Measurements from ENCODE around the gene ID2. TPM values are rescaled to one million over a fixed set of nuclear protein-coding genes. Genes with fewer than 3 reads are reported as not detected.
A peak's percentile ranks its signal among the peaks of the same experiment; 100 is the strongest.

ID2 gene
- total RNA-seq, 1 donor: 168 TPM

DNA sequence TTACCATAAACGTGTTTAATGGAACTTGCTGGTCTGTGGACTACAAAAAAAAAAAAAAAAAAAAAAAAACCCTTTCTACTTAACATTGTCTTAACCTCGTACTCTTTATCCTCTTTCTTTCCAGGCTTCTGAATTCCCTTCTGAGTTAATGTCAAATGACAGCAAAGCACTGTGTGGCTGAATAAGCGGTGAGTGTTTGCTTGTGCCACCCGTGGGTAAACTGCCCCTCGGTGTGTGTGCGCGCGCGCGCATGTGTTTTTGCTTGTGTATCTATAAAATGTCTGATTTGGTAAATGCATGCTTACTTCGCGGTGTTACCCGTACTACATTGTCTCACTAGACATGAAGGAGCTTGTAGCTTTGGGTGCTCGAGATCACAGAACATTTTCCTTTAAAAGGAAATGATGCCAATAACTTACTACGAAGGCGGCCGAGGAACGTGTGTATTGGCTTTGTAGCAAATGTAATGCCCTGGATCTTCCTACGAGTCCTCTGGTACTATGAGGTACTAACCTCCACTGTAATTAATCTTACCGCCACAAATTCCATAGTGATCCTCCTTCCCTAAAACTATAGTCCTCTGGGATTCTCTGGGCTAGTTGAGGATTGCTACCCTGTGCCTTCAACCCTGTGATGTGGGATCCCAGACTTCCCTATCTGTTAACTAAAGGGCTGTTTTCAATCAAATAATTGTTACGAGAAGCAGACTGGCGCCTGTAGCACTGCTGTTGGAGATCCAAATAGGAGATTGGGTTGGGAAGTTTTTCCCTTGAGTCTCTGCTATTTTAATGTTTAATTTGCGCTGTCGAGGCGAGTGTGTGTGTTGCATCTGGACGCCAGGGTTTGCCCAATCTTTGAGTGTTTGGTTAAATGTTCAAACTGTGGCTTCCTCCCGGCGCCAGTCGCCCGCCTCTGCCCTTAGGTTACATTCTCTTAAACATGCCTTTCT is 1.1 kb downstream of the ID2 start:
- H3K4me1 ChIP-seq (ENCODE audit: insufficient read depth, low read length): peaks cover 34% of the 10 kb centered on the region
- H3K9me3 ChIP-seq (ENCODE audit: low read depth, low read length): no peaks in the 10 kb centered on the region
- H3K27ac ChIP-seq (ENCODE audit: low read depth, low read length): peak overlapping the region; percentile 66
- H3K4me3 ChIP-seq (ENCODE audit: insufficient read depth, low read length): peak overlapping the region; percentile 91
- peak overlapping the region; percentile 89 for H3K4me2 ChIP-seq (ENCODE audit: insufficient read depth, low read length)
- TF ChIP-seq, protein P1, sequence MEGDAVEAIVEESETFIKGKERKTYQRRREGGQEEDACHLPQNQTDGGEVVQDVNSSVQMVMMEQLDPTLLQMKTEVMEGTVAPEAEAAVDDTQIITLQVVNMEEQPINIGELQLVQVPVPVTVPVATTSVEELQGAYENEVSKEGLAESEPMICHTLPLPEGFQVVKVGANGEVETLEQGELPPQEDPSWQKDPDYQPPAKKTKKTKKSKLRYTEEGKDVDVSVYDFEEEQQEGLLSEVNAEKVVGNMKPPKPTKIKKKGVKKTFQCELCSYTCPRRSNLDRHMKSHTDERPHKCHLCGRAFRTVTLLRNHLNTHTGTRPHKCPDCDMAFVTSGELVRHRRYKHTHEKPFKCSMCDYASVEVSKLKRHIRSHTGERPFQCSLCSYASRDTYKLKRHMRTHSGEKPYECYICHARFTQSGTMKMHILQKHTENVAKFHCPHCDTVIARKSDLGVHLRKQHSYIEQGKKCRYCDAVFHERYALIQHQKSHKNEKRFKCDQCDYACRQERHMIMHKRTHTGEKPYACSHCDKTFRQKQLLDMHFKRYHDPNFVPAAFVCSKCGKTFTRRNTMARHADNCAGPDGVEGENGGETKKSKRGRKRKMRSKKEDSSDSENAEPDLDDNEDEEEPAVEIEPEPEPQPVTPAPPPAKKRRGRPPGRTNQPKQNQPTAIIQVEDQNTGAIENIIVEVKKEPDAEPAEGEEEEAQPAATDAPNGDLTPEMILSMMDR (IDR thresholded peaks at IDR 0.05; ENCODE audit: extremely low read depth, low read depth, low read length): no peak
- peaks cover 3% of the 10 kb centered on the region for H3K36me3 ChIP-seq (ENCODE audit: insufficient read depth, low read length)
- peak; percentile 93 for DNase-seq (ENCODE audit: insufficient read length, low spot score, missing footprints)
- H3K27me3 ChIP-seq (ENCODE audit: insufficient read depth, low read length): no peaks in the 10 kb centered on the region
- peaks cover 18% of the 10 kb centered on the region for H4K20me1 ChIP-seq (ENCODE audit: insufficient read depth, low read length)
- peaks cover 25% of the 10 kb centered on the region for H3K79me2 ChIP-seq (ENCODE audit: insufficient read depth, low read length)
- H2AFZ ChIP-seq (ENCODE audit: low read length): no peak overlapping the region

DNA sequence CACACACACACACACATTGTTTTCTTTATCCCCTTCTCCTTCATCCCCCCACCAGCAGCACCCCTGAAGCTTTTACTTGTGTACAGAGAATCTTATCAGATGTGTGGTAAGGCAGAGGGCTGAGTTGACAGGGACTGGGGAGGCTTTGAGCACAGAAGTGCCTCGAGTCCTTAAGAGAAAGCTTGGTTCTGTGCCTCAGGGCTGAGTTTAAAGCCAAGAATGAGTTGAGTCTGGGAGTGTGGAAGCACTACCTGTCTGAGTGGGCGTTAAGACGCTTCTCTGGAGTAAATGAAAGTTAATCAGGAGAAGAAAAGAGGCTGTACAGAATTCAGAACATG is 2.7 kb downstream of the ID2 start:
- H3K36me3 ChIP-seq (ENCODE audit: insufficient read depth, low read length): peaks cover 3% of the 10 kb centered on the region
- peaks cover 25% of the 10 kb centered on the region for H3K79me2 ChIP-seq (ENCODE audit: insufficient read depth, low read length)
- peak overlapping the region; percentile 15 for H2AFZ ChIP-seq (ENCODE audit: low read length)
- H3K4me1 ChIP-seq (ENCODE audit: insufficient read depth, low read length): peaks cover 27% of the 10 kb centered on the region
- no peaks in the 10 kb centered on the region for H3K27me3 ChIP-seq (ENCODE audit: insufficient read depth, low read length)
- H3K27ac ChIP-seq (ENCODE audit: low read depth, low read length): peak overlapping the region; percentile 45
- H3K4me3 ChIP-seq (ENCODE audit: insufficient read depth, low read length): peak overlapping the region; percentile 91
- TF ChIP-seq, protein P1 (IDR thresholded peaks at IDR 0.05; ENCODE audit: extremely low read depth, low read depth, low read length): no peak
- peak overlapping the region; percentile 89 for H3K4me2 ChIP-seq (ENCODE audit: insufficient read depth, low read length)
- no peaks in the 10 kb centered on the region for H3K9me3 ChIP-seq (ENCODE audit: low read depth, low read length)
- DNase-seq (ENCODE audit: insufficient read length, low spot score, missing footprints): peak; percentile 90
- H4K20me1 ChIP-seq (ENCODE audit: insufficient read depth, low read length): peaks cover 18% of the 10 kb centered on the region

DNA sequence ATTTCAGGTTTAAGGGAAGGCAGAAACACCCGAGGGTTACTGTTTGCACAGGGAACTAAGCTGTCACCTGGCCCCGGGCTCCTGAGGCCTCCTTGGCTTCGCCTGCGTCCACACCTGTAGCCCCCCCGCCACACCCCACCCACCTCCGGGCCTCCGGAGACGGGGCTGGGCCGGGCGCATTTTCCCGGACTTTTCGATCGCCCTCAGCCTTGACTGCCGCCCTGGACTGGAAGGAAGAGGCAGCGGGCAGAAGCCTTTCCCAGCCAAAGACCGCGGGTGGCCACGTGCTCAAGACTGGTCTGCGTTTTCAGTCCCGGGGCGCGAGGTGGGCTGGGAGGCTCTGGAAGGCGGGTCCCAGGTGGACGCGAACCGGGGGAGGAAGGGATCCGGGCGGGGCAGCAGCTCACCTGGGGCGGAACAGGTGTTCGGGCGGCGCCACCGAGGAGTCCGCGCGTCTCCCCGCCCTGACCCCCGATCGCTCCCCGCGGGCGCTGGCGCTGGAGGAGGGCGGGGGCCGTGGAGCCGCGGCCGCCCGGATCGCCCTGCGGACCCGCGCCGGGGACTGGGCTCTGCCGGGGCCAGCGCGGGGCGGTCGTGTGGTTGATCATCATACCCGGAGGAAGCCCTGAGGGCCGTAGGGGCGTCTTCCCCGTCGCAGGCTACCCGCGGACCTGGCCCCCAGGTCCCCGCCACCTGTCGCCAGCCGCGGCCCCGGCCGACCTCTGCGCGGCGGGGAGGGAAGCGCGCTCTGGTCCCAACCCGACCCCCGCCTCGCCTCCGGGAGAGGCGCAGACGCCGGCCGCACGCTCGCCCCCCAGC is 3.2 kb downstream of the ID2 start:
- H4K20me1 ChIP-seq (ENCODE audit: insufficient read depth, low read length): peaks cover 18% of the 10 kb centered on the region
- no peaks in the 10 kb centered on the region for H3K27me3 ChIP-seq (ENCODE audit: insufficient read depth, low read length)
- peaks cover 22% of the 10 kb centered on the region for H3K4me1 ChIP-seq (ENCODE audit: insufficient read depth, low read length)
- peak overlapping the region; percentile 45 for H3K27ac ChIP-seq (ENCODE audit: low read depth, low read length)
- TF ChIP-seq, protein P1 (IDR thresholded peaks at IDR 0.05; ENCODE audit: extremely low read depth, low read depth, low read length): no peak
- peak overlapping the region; percentile 91 for H3K4me3 ChIP-seq (ENCODE audit: insufficient read depth, low read length)
- no peaks in the 10 kb centered on the region for H3K9me3 ChIP-seq (ENCODE audit: low read depth, low read length)
- peak; percentile 91 for DNase-seq (ENCODE audit: insufficient read length, low spot score, missing footprints)
- peaks cover 3% of the 10 kb centered on the region for H3K36me3 ChIP-seq (ENCODE audit: insufficient read depth, low read length)
- peak overlapping the region; percentile 24 for H2AFZ ChIP-seq (ENCODE audit: low read length)
- H3K79me2 ChIP-seq (ENCODE audit: insufficient read depth, low read length): peaks cover 25% of the 10 kb centered on the region
- peak overlapping the region; percentile 89 for H3K4me2 ChIP-seq (ENCODE audit: insufficient read depth, low read length)
